Measurements from ENCODE around the gene MRPS10.

MRPS10 gene

DNA sequence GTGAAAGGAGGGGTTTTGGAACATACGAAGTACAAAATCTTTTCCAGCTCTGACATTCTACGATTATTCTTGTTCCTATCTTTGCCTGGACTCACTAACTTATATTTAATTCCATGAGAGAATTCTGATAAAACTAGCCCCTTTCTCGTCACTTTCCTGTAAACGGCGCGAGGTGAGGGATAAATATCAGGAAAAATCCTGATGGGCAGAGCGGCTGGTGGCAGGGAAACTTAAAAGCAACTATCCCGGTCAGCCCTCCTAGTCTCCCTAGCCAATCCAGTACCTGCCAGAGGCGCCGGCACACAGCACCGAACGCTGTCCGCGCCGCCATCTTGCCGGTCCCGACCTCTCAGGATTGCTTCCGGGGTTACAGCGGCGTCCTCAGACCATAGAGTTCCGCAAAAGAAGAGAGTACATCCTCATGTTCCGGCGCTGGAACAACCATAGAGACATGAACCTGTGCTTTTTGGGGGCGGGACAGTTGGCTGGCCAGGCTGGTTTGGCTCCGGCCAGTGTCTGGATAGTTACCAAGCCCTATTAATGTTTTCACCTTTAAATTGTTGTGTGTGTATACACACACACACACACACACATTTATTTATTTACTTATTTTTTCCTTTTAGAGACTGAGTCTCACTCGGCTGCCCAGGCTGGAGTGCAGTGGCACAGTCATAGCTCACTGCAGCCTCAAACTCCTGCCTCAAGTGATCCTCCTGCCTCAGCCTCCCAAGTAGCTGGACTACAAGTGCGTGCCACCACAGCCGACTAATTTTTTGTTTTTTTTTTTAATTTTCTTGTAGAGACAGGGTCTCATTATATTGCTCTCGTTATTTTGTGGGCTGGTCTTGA, at the start of gene MRPS10:
TSS of gene MRPS10 (minus strand) at position 343 of the 849 bp plus-strand sequence. CDS start at position 331, 12 bp downstream.
- FAIRE-seq, result peak; percentile 88
- peak; percentile 92 for DNase-seq (ENCODE audit: insufficient read length, low spot score)

DNA sequence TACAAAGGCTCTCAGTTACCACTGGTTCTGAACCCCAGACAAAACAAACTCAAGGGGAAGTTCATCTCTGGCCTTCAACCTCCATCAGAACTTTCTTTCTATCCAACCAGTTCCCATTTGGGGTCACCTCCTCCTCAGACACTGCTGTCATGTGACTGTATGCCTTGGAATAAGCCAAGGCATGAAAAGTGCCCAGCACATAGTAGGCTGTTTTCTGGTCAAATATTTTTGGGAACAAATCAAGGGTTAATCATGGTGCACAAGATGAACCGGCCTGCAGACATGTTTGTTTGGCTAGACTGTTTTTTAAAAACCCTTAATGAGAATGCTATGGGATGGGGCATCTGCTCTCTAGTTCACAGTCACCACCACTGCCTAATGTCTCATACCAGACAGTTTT, 48.9 kb upstream of the MRPS10 start:
- DNase-seq (ENCODE audit: insufficient read length, low spot score) (no peak), FAIRE-seq (no peak)

DNA sequence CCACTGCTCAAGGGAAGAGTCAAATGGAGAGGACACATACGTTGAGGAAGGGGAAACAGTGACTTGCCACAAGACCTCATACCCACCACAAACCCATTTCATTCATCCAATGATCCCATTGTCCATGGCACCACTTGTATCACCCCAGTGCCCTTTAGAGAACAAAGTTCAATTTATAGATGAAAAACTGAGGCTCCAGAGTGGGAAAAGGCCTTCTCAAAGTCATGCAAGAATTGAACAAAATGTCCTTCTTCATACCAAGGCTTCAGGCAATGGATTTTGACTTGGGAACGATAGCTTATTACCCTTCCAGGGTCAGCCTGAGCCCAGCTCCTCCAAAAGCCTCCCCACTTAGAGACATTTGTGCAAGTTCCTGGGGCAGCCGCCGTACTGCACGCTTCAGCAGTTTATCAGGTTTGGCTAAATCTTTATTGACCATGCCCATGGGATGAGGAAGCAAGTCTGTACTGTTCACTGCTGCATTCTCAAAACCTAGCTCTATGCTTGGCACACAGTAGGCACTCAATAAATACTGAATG, 47.3 kb upstream of the MRPS10 start:
- DNase-seq (ENCODE audit: insufficient read length, low spot score) (no peak), FAIRE-seq (no peak)

DNA sequence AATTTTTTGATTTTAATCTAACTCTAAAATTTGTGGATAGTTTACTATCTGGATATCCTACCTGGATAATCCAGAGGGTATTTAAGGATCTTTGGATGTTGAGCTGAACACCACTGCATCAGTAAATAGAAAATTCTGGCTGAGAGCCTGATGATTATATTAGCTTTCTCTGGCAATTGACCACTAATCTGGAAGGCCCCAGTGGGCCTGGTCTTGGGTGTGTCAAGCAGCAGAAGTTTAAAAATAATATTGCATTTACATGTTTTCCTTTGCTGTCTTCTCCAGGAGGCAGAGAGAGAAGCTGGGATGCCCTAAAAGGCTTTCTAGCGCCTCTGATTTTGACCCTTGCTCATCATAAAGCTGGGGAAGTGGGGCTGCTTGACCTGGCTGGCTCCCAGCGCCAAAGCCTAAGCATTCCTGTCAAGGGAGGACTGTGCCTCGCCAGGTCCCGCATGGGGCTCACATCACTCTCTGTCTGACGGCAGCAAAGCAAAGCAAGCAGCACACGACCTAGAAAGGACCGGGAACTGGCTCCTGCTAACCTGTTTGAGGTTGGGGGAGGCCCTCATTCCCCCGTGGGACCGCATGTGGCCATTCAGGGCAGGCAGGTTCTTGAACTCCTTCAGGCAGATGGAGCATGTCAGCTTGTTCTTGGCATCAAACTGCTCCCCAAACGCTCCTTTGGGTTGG, 46.6 kb upstream of the MRPS10 start:
- no peak for DNase-seq (ENCODE audit: insufficient read length, low spot score)
- FAIRE-seq, result no peak

GRCh38 chr6:42263165-42263728, 45.6 kb upstream of the MRPS10 start:
- DNase-seq (ENCODE audit: insufficient read length, low spot score), result no peak

GRCh38 chr6:42260972-42261371, 43.3 kb upstream of the MRPS10 start:
- DNase-seq (ENCODE audit: insufficient read length, low spot score), result peak; percentile 70
- no peak for FAIRE-seq

More at GRCh38 chr6:42263165-42263728, 45.6 kb upstream of the MRPS10 start:
- no peak for FAIRE-seq

DNA sequence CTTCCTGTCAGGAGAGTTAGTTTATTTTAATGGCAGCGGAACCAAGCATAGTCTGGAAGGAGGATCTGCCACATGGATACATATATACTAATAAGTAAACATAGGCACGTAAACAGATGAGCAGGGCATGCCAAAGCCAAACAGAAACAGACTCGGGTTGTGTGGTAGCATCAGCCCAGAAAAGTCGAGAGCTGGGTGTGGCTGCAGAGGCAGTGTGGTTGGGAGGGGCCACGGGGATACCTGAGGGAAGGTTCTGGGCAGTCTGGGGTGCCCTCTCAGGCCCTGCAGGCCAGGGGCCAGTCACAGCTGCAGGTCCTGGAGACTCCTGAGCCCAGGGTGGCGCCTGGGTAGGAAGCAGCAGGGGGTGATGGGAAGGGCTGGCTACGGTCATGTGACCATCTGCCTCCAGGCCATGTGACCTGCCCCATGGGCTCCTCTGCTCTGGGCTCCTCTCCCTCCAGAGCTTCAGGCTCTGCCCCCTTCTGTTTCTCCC, 42.8 kb upstream of the MRPS10 start:
- DNase-seq (ENCODE audit: insufficient read length, low spot score) (no peak), FAIRE-seq (no peak)

GRCh38 chr6:42259841-42260395, 42.3 kb upstream of the MRPS10 start:
- no peak for DNase-seq (ENCODE audit: insufficient read length, low spot score)
- FAIRE-seq, result no peak

- FAIRE-seq (no peak), DNase-seq (ENCODE audit: insufficient read length, low spot score) (no peak)
Observed at GRCh38 chr6:42259286-42259685, 41.6 kb upstream of the MRPS10 start.

- no peak for DNase-seq (ENCODE audit: insufficient read length, low spot score)
Observed at GRCh38 chr6:42257614-42258013, 40.0 kb upstream of the MRPS10 start.

GRCh38 chr6:42257063-42257462, 39.4 kb upstream of the MRPS10 start:
- FAIRE-seq, result no peak
- no peak for DNase-seq (ENCODE audit: insufficient read length, low spot score)

More at GRCh38 chr6:42257614-42258013, 40.0 kb upstream of the MRPS10 start:
- FAIRE-seq, result no peak

DNA sequence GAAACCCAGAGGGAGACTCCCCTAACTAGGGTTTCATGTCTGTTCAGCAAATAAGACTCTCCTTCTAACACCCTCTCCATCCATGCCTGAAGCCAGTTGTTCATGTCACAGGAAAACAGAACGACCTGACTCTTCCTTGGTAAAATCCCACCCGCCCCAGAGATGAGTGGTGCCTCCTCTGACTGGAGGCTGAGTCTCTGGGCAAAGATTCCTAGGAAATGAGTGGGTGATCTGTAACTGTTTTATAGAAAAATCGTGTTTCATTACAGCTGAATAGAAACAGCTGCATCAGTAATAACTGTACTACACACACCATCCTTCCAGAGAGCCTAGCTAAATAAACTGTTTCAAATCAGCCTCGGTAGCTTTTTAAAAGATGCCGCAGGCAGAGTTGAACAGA, 37.4 kb upstream of the MRPS10 start:
- FAIRE-seq (no peak), DNase-seq (ENCODE audit: insufficient read length, low spot score) (no peak)

GRCh38 chr6:42254505-42254904, 36.8 kb upstream of the MRPS10 start:
- FAIRE-seq (no peak), DNase-seq (ENCODE audit: insufficient read length, low spot score) (no peak)

GRCh38 chr6:42251911-42252637, 34.4 kb upstream of the MRPS10 start:
- no peak for FAIRE-seq
- DNase-seq (ENCODE audit: insufficient read length, low spot score), result no peak

DNA sequence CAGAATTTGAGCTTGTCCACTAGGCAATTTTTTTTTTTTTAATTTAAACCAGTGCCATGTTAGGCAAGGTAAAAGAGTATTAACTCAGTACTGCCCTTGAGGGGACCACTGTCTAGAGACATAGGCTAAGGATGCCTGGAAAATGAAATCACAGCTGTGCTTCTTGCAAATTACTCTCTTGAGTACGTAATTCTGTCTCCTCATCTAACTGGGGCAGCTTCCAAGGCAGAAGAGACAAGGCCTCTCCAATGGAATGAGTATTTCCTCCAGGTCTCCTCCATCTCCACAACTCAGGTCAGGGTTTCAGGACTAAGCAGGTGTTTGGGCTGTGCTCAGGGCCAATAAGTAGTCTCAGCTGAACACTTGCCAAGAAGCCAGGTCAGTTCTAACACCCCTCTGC, 33.8 kb upstream of the MRPS10 start:
- DNase-seq (ENCODE audit: insufficient read length, low spot score) (no peak), FAIRE-seq (no peak)

GRCh38 chr6:42250274-42250931, 32.7 kb upstream of the MRPS10 start:
- FAIRE-seq (no peak), DNase-seq (ENCODE audit: insufficient read length, low spot score) (no peak)

DNA sequence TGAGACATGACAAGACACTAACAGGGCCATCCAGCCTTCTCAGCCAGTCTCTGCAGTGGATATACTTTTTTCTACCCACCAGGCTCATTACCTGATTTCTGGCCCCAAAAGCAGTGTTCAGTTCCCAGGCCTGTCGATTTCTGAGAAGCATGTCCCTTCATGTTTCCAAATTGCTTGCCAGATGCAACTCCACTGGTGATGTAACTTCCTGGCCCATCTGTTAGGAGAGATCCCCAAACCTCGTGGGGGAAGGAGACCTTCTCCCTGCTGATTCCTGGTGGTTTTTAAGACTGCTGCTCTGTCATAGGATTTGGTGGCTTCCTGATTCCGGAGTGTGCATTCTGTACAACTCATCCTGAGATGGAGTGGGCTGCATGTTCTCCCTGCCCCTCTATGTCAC, 31.6 kb upstream of the MRPS10 start:
- FAIRE-seq, result no peak
- no peak for DNase-seq (ENCODE audit: insufficient read length, low spot score)

GRCh38 chr6:42243046-42243445, 25.4 kb upstream of the MRPS10 start:
- FAIRE-seq (no peak), DNase-seq (ENCODE audit: insufficient read length, low spot score) (no peak)

- DNase-seq (ENCODE audit: insufficient read length, low spot score) (no peak), FAIRE-seq (no peak)
Observed at GRCh38 chr6:42241915-42242314, 24.3 kb upstream of the MRPS10 start.

Data from HTR-8/SVneo (cell line).